Neural cell (in vitro differentiated cells): ENCODE results near the gene ABT1.

ENCODE experiments used
- CTCF ChIP-seq: fragments of 450-650 bp; IDR thresholded peaks from 2 replicates; pipeline ENCODE4 v1.5.1; 2014; ENCODE audit warnings: antibody characterized with exemption, mild to moderate bottlenecking, moderate library complexity; ENCODE audit not compliant: poor library complexity, severe bottlenecking
- EP300 ChIP-seq: fragments of 450-650 bp; conservative IDR thresholded peaks from 2 replicates; pipeline ENCODE4 v1.6.1; 2014; ENCODE audit warnings: antibody characterized with exemption, mild to moderate bottlenecking, moderate library complexity; ENCODE audit not compliant: poor library complexity, severe bottlenecking
- RAD21 ChIP-seq: fragments of 450-650 bp; conservative IDR thresholded peaks from 2 replicates; pipeline ENCODE4 v1.6.1; 2014; ENCODE audit warnings: antibody characterized with exemption, mild to moderate bottlenecking, moderate library complexity
- TAF1 ChIP-seq: IDR thresholded peaks from 2 replicates; pipeline ENCODE4 v1.6.1; 2012; ENCODE audit warnings: low read depth
- TF ChIP-seq, protein P1 (sequence below): IDR thresholded peaks from 2 replicates; pipeline ENCODE4 v1.6.1; 2012; ENCODE audit warnings: borderline replicate concordance

DNA sequence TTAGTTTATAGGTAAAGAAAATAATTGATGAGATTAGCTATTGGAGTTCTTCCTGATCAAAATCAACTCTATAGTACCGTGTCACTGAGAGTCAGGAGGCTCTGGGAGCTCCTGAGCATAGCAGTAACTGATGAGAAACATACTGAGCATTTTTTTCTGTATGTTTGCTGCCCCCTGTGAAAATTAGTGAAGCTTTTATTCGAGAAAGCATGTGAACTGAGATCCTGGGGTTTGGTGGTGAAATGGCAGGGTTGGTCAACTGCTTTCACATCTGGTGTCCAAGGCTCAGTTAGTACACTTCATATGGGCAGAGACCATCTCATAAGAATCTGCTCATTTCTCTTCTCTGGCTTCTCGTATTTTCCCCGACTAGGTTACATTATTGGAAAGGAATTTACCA is 4.1 kb upstream of the ABT1 start:
- TF ChIP-seq CTCF (no peak), RAD21 (no peak), EP300 (no peak), TAF1 (no peak)
- TF ChIP-seq, protein P1, sequence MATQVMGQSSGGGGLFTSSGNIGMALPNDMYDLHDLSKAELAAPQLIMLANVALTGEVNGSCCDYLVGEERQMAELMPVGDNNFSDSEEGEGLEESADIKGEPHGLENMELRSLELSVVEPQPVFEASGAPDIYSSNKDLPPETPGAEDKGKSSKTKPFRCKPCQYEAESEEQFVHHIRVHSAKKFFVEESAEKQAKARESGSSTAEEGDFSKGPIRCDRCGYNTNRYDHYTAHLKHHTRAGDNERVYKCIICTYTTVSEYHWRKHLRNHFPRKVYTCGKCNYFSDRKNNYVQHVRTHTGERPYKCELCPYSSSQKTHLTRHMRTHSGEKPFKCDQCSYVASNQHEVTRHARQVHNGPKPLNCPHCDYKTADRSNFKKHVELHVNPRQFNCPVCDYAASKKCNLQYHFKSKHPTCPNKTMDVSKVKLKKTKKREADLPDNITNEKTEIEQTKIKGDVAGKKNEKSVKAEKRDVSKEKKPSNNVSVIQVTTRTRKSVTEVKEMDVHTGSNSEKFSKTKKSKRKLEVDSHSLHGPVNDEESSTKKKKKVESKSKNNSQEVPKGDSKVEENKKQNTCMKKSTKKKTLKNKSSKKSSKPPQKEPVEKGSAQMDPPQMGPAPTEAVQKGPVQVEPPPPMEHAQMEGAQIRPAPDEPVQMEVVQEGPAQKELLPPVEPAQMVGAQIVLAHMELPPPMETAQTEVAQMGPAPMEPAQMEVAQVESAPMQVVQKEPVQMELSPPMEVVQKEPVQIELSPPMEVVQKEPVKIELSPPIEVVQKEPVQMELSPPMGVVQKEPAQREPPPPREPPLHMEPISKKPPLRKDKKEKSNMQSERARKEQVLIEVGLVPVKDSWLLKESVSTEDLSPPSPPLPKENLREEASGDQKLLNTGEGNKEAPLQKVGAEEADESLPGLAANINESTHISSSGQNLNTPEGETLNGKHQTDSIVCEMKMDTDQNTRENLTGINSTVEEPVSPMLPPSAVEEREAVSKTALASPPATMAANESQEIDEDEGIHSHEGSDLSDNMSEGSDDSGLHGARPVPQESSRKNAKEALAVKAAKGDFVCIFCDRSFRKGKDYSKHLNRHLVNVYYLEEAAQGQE, result no peak
